ENCODE results near the gene PLEKHA5.

The PLEKHA5 gene

DNA sequence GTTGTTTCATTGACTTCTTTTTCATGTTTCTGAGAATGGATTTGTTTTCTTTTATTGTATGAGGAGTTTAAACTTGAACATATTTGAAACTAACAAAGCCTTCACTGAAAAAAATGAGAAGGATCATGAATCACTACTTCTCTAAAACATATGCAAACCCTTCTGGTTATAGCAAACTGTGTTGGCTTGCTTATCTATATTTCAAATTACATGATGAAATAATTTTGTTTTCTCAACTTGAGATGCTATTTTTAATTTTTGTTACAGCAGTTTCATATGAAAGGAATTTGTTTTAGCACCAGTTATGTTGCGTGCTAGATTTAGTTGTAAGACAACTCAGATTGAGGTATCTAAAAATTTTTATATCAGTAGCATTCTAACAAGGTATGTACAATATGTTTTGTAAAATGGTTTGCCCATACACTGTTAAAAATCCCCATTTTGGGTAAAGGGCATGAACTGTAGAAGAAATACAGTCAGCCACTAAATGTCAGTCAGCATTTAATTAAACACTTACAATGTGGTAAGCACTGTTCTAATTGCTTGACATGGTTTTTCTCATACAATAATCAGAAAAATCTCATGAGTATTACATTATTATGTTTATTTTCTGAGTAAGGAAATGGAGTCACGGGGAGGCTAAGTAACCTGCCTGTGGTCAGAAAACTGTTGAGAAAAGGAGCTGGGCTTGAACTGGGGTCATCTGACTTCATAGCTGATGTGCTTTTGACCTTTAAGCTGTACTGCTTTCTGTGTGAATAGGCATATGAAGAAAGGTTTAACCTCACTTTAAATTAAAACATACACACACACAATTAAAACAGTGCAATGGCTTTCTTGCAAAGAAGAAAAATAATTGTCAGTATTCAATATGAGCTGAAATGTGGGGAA lies 105.7 kb downstream of the PLEKHA5 start:
- DNase-seq (ENCODE audit: low read depth): no peak

DNA sequence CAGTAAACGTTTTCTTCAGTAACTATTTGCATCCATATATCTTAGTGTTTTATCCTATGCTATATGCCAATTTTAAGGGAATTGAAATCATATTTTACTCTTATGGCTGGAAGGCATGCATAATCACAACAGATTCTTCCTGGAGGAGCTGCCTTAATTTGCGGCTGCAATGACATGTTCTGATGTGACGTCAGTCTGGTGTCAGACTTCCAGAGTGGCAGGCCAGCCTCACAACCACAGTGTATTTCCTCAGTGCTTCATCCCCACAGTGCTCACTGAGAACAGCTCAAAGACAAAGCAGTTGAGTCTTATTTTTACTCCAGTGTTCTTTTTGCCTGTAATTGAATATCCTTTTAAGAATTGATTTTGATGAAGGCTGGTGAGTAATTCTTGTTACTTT lies 107.1 kb downstream of the PLEKHA5 start:
- DNase-seq (ENCODE audit: low read depth): no peak

DNA sequence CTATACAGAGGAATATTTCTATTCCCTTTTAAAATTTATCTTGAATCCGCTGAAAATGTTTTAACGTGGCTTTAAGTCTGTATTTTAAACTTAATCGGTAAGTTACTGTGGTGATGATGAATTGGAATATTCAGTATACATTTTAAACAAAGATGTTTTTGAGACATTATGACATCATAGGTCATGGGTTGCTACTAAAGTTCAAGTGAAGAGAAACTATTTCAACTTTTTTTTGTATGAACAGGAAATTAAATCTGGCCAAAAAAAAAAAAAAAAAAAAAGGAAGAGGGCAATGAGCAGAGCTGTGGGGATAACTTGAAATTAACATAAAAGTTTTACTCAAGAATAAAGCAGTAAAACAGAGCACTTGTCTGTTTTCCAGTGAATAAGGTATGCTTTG lies 109.0 kb downstream of the PLEKHA5 start:
- DNase-seq (ENCODE audit: low read depth): no peak

DNA sequence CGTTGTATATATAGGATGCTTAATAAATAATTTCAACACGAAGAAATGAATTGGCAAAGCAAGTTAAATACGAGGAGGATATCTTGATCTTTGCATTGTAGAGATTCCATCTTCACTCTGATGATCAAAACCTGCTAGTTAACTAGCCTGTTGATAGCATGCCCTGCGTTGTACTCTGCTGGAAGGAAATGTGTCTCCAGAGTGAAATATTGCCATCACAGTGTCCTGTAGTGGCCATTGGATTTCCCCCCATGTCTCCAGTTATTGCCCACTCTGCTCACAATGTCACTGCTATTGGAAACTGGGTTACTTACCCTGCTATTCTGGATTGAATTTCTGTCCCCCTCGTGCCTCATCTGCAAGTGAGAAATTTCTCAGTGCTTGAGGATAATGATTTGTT lies 109.6 kb downstream of the PLEKHA5 start:
- no peak for DNase-seq (ENCODE audit: low read depth)

DNA sequence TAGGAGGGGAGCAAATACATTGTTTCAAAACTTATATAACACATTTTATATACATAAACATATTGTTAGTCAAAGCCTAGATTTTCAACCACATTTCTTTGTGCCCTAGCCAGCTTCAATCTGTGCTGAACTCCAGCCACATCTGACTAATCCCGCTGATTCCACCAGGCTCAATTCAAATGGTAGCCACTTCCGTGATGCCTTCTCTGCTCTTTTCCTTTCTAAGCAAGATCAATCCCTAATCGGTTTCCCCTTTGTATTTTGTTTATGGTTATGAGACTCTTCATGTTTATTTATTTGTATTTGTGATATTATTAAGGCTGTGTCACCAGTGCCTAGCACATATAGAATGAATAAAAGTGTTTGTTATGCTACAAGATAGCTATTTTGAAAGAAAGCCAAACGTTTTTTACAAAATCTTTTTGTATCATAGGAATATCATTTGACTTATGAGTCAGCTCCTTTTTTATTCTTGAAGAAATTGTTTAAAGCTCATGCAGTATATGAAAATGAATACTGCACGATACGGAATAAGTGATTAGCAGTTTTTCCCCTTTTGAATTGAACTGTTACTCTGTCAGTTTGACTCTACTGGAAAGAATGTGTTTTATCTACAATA lies 110.2 kb downstream of the PLEKHA5 start:
- DNase-seq (ENCODE audit: low read depth): no peak

DNA sequence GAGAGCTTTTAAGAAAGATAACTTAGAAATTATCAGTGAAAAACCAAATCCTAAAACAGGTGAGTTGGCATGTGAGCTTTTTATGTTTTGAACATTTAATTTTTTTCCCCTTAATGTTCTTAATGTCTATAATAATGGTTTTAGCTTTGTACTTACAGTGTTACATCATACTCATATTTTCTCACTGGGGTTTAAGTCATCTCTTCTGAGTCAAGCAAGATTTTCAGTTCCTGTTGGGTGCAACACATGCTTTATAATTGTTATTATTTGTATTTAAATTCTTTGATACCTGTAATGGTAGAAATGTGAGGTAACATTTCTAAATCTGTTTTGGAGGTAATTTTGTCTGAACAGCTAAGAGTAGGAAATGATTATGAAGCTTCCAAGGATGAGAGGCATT lies 113.0 kb downstream of the PLEKHA5 start:
- DNase-seq (ENCODE audit: low read depth): no peak

DNA sequence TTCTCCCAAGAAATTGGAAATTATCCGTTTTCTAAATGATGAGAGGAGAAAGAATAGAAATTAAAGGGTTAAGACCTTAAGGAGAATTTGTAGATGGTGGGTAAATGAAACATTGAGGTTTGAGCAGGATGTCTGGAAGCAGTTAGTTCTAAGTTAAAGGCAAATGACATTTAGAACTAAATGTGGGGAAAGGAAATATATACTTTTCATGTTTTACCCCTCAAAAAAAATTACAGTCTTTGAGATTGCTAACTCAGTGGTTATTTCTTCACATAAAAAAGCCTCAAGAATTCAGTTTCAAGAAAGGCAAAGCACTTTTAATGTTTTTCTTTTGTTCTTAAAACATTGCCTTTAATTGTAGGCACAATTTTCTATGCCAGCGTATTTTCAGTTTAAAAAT lies 114.0 kb downstream of the PLEKHA5 start:
- DNase-seq (ENCODE audit: low read depth): no peak

DNA sequence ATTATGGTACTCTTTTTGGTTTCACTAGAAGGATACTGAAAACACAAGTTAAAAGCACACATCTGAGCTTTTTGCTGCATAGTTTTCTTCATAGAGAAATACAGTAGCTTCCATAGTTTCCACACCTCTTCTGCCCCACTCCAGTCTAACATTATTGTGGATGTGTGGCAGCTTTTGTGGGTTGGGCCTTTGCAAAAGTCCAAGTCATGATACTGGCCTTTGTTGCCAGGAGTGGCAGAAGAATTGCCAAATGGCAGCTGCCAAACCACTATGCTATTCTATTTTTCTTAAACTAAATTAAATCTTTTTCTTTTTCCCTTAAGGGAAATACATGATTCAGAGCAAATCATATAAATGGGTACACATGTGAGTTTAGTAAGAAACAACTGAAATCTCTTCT lies 114.8 kb downstream of the PLEKHA5 start:
- no peak for DNase-seq (ENCODE audit: low read depth)

DNA sequence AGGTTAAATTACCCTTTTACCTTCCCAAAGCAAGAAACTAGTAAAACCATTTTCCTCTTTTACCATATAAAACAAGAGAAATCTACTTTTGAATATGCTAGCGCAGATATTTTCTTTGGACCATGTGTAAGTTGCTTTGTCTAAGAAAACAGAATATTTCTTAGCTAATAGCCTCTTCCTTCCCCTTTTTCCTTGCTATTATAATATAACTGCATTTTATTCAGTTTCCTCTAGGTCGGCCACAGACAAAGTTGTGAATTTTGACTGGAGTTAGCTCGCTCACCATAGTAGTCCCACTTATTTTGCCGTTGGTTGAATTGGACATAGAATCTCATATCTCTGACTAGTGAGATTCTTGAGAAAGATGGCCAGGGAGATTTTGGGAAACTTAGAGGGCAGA lies 115.6 kb downstream of the PLEKHA5 start:
- no peak for DNase-seq (ENCODE audit: low read depth)

DNA sequence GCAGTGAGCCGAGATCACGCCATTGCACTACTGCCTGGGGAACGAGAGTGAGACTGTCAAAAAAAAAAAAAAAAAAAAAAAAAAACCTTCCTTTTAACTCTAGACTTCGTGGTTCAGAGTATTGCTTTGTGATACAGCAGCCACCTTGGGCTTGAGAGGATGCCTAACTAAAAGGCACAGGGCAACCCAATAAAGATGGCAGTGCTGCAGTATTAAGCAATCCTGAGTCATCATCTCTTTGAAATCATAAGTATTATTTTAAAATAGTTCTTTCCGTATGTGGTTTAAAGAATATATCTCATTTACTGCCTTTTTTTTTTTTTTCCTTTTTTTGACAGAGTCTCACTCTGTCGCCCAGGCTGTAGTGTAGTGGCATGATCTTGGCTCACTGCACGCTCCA lies 116.1 kb downstream of the PLEKHA5 start:
- DNase-seq (ENCODE audit: low read depth): no peak

DNA sequence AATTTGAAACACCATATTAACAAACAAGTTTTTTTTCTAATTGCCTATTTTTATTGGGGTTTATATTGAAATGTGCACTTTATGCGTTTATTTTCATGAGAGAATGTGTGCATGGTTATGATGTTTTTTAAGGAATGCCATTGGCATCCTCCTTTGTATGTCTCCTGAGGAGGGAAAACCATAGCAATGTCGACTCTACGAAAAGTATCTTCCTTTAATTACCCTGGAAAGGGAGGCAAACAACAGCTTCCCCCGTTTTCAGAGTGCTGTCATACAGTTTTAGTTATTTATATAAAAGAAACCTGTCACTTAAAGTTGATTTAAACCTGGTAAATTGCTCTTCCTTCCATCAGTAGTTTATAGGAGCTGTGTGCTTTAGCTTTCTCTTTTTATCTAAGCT lies 117.4 kb downstream of the PLEKHA5 start:
- DNase-seq (ENCODE audit: low read depth): no peak

DNA sequence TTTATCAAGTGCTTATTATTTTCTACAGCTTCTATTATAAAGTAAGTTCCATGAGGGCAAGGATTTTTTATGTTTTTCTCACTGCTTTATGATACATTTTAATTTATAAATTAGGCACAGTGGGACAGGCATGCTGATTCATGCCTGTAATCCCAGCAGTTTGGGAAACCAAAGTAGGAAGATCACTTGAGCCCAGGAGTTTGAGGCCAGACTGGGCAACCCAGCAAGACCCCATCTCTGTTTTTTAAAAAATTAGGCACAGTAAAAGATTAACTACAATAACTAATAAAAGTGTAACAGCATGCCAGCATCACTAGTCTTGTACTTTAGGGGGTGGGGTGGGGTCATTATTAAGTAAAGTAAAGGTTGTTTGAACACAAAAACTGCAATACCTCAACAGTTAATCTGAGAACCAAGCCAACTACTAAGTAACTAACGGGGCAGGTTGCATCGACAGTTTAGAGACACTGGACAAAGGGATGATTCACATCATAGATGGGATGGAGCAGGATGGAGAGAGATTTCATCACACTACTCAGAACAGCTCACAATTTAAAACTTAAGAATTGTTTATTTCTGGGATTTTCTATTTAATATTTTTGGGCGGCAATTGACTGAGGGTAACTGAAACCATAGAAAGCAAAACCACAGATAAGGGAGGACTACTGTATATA lies 119.5 kb downstream of the PLEKHA5 start:
- DNase-seq (ENCODE audit: low read depth): no peak

DNA sequence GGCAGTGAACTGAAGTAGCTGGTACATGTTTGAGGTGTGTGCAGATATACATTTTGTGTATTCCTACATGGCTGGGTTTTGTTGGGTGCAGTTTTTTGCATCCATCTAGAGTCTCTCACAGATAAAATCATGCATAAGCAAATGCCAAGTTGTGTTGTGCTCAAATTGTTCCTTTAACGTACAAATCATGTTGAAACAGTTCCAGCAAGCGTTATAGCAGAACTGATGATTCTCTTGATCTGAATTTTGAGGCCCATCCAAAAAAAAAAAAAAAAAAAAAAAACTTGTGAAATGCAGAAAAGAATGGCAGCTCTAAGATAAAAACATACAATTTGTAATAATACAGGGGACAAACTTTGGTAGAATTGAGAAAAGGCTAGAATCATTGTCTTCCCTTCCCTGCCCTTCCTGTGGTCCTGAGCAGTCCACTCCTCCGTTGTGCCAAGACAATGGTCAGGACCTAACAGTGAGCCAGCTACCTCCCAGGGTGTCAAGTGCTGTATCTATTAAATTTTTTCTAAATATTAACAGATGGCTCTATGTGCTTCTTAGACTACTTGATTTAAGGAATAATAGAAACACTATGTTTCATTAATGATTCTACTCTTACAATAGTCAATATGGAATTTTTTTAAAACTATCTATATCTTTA lies 122.1 kb downstream of the PLEKHA5 start:
- DNase-seq (ENCODE audit: low read depth): no peak

DNA sequence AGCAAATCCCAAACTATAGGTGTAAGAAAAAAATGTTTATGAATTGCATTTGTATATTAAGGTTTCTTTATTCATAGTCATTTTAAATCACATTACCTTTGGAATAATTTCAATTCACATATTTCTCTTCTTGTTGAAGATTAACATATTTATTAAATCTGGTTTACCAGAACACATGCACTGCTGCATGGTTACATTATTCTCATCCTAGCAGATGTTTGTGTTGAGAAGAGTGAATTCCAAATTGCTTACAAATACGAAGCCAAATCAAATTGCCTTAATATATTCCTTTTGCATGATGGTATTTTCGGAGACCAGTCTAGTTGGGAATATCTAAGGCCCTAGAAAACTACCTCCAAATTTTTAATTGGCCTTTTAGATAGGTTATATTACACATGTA lies 130.6 kb downstream of the PLEKHA5 start:
- no peak for DNase-seq (ENCODE audit: low read depth)

DNA sequence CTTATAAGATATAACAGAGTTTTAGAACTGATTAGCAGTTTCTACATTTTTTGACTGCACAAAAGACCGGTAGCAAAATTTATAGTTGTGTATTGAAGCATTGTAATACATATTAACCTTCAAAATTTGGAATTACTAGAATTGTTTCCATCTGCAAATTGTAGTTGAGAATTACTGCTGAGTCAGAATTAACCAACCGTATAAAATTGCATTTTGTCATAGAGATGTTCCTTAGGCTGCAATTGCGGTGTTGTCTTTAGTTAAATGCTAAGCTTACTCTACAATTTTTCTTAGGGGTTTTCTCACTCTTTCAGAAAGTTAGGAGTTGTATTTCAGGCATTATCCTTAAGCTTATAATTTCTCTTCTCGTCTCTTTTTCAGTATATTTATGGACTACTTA lies 132.2 kb downstream of the PLEKHA5 start:
- DNase-seq (ENCODE audit: low read depth): no peak

DNA sequence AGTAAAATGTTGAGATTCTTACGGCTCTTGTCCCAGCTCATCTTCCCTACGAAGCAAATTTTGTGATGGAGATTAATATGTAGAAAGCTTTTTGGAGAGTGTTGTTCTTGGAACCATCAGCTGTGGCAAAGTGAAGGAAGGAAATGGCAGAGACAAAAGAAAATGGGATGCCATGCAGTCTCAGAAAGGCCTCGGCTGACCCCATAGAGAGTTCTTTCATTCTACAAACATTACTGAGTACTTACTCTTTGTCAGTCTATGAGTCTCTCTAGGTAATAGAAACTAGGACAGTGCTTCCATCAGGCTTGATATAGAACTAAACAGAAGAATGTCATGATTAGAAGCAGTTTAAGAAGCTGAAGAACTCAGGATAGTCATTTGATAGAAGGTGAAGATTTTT lies 134.1 kb downstream of the PLEKHA5 start:
- DNase-seq (ENCODE audit: low read depth): no peak

DNA sequence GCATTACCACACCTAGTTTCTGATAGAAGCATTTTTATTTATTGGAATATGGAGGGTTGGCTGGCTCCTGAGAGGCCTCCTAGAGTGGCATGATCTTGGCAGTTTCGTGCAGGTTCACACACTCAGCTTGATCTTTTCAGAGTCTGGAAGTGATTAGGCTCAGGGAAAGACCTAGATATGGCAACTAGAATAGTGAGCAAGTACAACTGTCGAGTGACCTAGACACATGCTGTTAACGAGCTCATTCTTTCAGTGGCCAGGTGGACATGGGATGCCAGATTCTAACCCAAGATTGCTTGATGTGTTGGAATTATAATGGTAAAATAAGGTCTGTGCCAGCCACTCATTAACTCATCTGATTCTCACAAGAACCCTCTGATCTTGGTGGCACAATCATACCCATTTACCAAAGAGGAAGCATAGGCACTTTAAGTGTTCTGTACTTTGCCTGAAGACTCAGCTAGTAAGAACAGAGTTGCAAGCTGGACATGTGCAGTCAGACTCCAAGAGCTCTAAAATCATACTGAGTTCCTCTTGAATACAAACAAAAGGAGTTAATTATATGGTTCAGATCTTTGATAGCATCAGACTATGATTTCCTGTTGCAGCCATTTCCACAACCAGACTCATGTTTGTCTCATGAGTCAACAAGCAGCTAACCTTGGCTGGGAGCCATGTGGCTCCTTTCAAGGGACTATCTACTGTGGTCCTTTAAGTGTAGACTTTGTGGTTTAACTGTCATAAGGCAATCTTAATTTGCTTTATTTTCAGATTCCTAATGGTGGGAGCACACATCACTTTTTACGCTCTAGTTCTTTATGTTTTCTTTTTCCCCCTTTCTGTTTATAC lies 144.2 kb downstream of the PLEKHA5 start:
- no peak for DNase-seq (ENCODE audit: low read depth)

DNA sequence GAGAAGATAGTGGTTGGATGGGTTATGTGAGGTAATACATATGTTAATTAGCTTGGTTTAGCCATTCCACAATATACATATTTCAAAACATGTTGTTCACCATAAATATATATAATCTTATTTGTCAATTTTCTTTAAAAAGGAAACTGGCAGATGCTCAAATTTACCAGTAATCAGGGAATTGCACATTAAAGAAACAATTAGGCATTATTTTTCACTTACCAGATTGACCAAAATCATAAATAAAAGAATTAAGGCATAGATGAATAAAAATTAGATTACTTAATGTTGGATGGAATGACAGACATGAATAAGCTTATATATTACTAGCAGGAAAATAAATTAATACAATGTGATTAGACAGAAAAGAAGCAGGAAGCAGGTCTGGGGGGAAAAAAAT lies 147.2 kb downstream of the PLEKHA5 start:
- no peak for DNase-seq (ENCODE audit: low read depth)

DNA sequence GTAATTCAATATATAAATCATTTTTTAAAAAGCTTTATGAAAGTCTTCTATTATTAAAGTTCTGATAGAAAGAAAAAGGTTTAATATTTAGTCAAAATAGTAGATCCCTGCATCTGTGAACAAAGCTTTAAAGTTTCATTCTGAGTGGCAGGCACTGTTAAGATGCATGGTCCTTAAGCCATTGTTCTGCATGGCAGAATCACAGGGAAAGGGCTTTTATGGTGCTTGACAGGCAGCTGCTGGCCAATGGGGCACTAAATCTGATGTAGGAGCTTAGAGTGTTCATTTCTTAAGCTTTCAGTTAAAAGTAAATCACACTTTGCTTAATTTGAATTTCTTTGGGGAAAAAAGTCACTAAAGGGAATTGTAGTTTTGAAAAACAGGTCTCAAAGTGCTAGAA lies 148.2 kb downstream of the PLEKHA5 start:
- no peak for DNase-seq (ENCODE audit: low read depth)

DNA sequence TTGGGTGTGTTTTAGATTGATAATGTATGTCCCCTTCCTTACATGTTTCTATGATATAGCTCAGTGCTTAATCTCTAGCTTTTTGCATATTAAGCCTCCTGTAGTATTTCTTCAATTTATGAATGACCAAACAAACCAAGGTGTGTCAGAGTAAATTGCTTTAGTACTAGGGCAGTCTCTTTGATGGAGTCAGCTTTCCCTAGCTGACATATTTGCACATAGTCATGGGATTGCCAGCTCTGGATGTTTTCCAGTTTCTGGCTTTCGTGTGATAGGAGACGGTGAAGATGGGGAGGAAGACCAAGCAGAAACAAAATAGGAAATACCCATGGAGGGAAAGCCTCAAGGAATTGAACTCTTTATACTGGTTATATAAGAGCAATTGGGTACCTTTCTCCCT lies 148.9 kb downstream of the PLEKHA5 start:
- DNase-seq (ENCODE audit: low read depth): no peak

DNA sequence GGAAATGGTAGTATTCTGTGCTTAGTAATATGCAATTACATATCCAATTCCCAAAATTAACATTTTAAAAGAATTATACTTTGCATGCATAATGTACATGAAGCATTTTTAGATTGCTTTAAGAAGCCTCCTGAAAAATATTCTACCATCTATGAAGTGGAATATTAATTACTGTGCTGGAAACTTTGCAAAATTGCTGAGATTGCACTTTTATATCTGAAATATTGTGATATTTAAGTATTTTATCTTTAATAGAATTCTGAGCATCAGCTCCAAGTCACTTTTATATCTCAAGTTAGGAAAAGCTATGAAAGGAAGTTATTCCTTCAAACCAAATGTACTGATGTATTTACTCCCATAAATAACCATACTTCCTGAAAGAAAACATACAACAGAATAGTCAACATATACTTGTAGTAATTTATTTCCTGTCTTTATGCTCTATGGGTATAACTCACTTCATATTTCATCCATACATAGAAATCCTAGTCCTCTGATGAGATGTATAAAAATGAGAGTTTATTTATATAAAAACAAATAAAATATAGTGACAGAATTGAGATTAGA lies 152.7 kb downstream of the PLEKHA5 start:
- no peak for DNase-seq (ENCODE audit: low read depth)

Data from stimulated activated CD8-positive, alpha-beta memory T cell treated with anti-CD3 and anti-CD28 coated beads, Interleukin-15, amount 100 ng/mL, for 24 hours (primary cell).